Peyer's patch (tissue), 4 donors: ENCODE data around the gene FBXO47. TPM values are rescaled to one million over a fixed set of nuclear protein-coding genes. Genes with fewer than 3 reads are reported as not detected.

Experiments
- DNase-seq, 3 donors: peaks; one replicate each; pipeline ENCODE4 v3.0.0-alpha.2; 2017 to 2019
- H3K27ac ChIP-seq, 4 donors: fragments of 200-600 bp; sonication (generic); one replicate each; pipeline ENCODE4 v1.5.1; 2016 to 2019
- H3K27me3 ChIP-seq, 2 donors: fragments of 200-600 bp; sonication (generic); one replicate each; pipeline ENCODE4 v1.5.1; 2019
- H3K36me3 ChIP-seq, 3 donors: fragments of 200-600 bp; sonication (generic); one replicate each; pipeline ENCODE4 v1.5.1; 2016 to 2019
- H3K4me1 ChIP-seq, 4 donors: fragments of 200-600 bp; sonication (generic); one replicate each; pipeline ENCODE4 v1.5.1; 2016 to 2019
- H3K4me3 ChIP-seq, 4 donors: fragments of 200-600 bp; sonication (generic); 1 replicate in 3 of 4; 2 replicates in 1 of 4; pipeline ENCODE4 v1.5.1; 2016 to 2019; ENCODE audit warnings: mild to moderate bottlenecking in 1 of 4
- H3K9me3 ChIP-seq, 4 donors: fragments of 200-600 bp; sonication (generic); one replicate each; pipeline ENCODE4 v1.5.1; 2016 to 2019; ENCODE audit warnings: mild to moderate bottlenecking in 1 of 4
- CTCF ChIP-seq, 6 experiments: fragments of 450-650 bp in 4 of 6; fragments of 200-600 bp in 2 of 6; sonication (generic) in 1 of 6; IDR thresholded peaks; one replicate each; pipeline ENCODE4 v1.5.1; 2017 to 2019; ENCODE audit warnings: antibody characterized with exemption in 6 of 6, mild to moderate bottlenecking in 3 of 6, moderate library complexity in 1 of 6
- POLR2A ChIP-seq, 2 donors: fragments of 450-650 bp; IDR thresholded peaks; one replicate each; pipeline ENCODE4 v1.5.1; 2017; ENCODE audit warnings: antibody characterized with exemption in 2 of 2, mild to moderate bottlenecking in 2 of 2, moderate library complexity in 2 of 2
- total RNA-seq, 4 donors: library from RNA; depleted of rRNA; stranded (reverse); fragments of >200 nt; gene quantifications; one replicate each; pipeline ENCODE4 v1.1.0, GENCODE V29; 2016

Gene FBXO47
- total RNA-seq, 4 donors from 2014 or later, result not detected

GRCh38 chr17:39012725-39013124 is 45.5 kb upstream of the FBXO47 start:
- H3K27ac ChIP-seq, result no peak overlapping the region
- DNase-seq, result no peak
- no peaks in the 10 kb centered on the region for H3K4me1 ChIP-seq
- TF ChIP-seq CTCF (IDR thresholded peaks at IDR 0.05) (no peak), POLR2A (IDR thresholded peaks at IDR 0.05) (no peak)
- no peak overlapping the region for H3K4me3 ChIP-seq
- H3K9me3 ChIP-seq, result no peaks in the 10 kb centered on the region
- H3K36me3 ChIP-seq, result no peaks in the 10 kb centered on the region
- H3K27me3 ChIP-seq, result no peaks in the 10 kb centered on the region

GRCh38 chr17:39011907-39012468 is 44.8 kb upstream of the FBXO47 start:
- H3K4me3 ChIP-seq, result no peak overlapping the region
- H3K27ac ChIP-seq, result no peak overlapping the region
- no peaks in the 10 kb centered on the region for H3K36me3 ChIP-seq
- H3K27me3 ChIP-seq, result no peaks in the 10 kb centered on the region
- H3K9me3 ChIP-seq, result no peaks in the 10 kb centered on the region
- DNase-seq, result no peak
- no peak for TF ChIP-seq CTCF (IDR thresholded peaks at IDR 0.05)
- TF ChIP-seq POLR2A (IDR thresholded peaks at IDR 0.05), result no peak
- no peaks in the 10 kb centered on the region for H3K4me1 ChIP-seq

GRCh38 chr17:39009581-39010001 is 42.4 kb upstream of the FBXO47 start:
- no peaks in the 10 kb centered on the region for H3K27me3 ChIP-seq
- no peak overlapping the region for H3K4me3 ChIP-seq
- no peaks in the 10 kb centered on the region for H3K4me1 ChIP-seq
- no peaks in the 10 kb centered on the region for H3K9me3 ChIP-seq
- H3K36me3 ChIP-seq, result no peaks in the 10 kb centered on the region
- DNase-seq, result no peak
- TF ChIP-seq POLR2A (IDR thresholded peaks at IDR 0.05) (no peak), CTCF (IDR thresholded peaks at IDR 0.05) (no peak)
- H3K27ac ChIP-seq, result no peak overlapping the region

GRCh38 chr17:39008633-39009032 is 41.4 kb upstream of the FBXO47 start:
- H3K27ac ChIP-seq, result no peak overlapping the region
- TF ChIP-seq POLR2A (IDR thresholded peaks at IDR 0.05), result no peak
- TF ChIP-seq CTCF (IDR thresholded peaks at IDR 0.05), result no peak
- DNase-seq, result no peak
- H3K9me3 ChIP-seq, result no peaks in the 10 kb centered on the region
- no peaks in the 10 kb centered on the region for H3K4me1 ChIP-seq
- no peaks in the 10 kb centered on the region for H3K36me3 ChIP-seq
- no peak overlapping the region for H3K4me3 ChIP-seq
- H3K27me3 ChIP-seq, result no peaks in the 10 kb centered on the region

- Histone ChIP-seq H3K36me3 (no peaks in the 10 kb centered on the region), H3K27ac (peak overlapping the region; percentile 52 to 80 (median 65)), H3K4me1 (peaks cover 0 to 14% (median 0%) of the 10 kb centered on the region in 4 donors), H3K27me3 (no peaks in the 10 kb centered on the region), H3K4me3 (no peak overlapping the region), H3K9me3 (no peaks in the 10 kb centered on the region)
- DNase-seq, result peak; percentile 39 to 81 (median 56)
- TF ChIP-seq CTCF (IDR thresholded peaks at IDR 0.05), result no peak
- no peak for TF ChIP-seq POLR2A (IDR thresholded peaks at IDR 0.05)
Observed at GRCh38 chr17:39002991-39003715, 36.0 kb upstream of the FBXO47 start.
